Ascending aorta (tissue), 2 donors: Measurements from ENCODE around the gene CELA1. TPM values are rescaled to one million over a fixed set of nuclear protein-coding genes. Genes with fewer than 3 reads are reported as not detected.
A peak's percentile ranks its signal among the peaks of the same experiment; 100 is the strongest.

Experiments
- DNase-seq, 2 donors: peaks; one replicate each; pipeline ENCODE4 v3.0.0-alpha.2; 2019; ENCODE audit warnings: low spot score in 2 of 2
- H3K27ac ChIP-seq, 2 donors: fragments of 200-600 bp; sonication (generic); one replicate each; pipeline ENCODE4 v1.5.1; 2016 to 2017; ENCODE audit warnings: mild to moderate bottlenecking in 1 of 2
- H3K27me3 ChIP-seq: fragments of 200-600 bp; sonication (generic); one replicate; pipeline ENCODE4 v1.5.1; 2017
- H3K36me3 ChIP-seq, 2 donors: fragments of 200-600 bp; sonication (generic); one replicate each; pipeline ENCODE4 v1.5.1; 2016
- H3K4me1 ChIP-seq, 2 donors: fragments of 200-600 bp; sonication (generic); one replicate each; pipeline ENCODE4 v1.5.1; 2016 to 2017; ENCODE audit warnings: mild to moderate bottlenecking in 1 of 2
- H3K4me3 ChIP-seq, 2 donors: fragments of 200-600 bp; sonication (generic); one replicate each; pipeline ENCODE4 v1.5.1; 2016 to 2017; ENCODE audit warnings: mild to moderate bottlenecking in 1 of 2
- H3K9me3 ChIP-seq, 2 donors: fragments of 200-600 bp; sonication (generic); one replicate each; pipeline ENCODE4 v1.5.1; 2016
- CTCF ChIP-seq, 3 experiments: fragments of 200-600 bp in 2 of 3; fragments of 450-650 bp in 1 of 3; sonication (generic) in 2 of 3; IDR thresholded peaks; one replicate each; pipeline ENCODE4 v1.5.1; 2016 to 2019; ENCODE audit warnings: antibody characterized with exemption in 3 of 3, mild to moderate bottlenecking in 1 of 3, moderate library complexity in 1 of 3
- intact Hi-C: fragments of 100-400 bp; cut with DNase I; formaldehyde crosslinking; loops from one replicate; pipeline ENCODE4 v1.15.1; 2023
- total RNA-seq: library from RNA; depleted of rRNA; stranded (reverse); fragments of >200 nt; gene quantifications from one replicate; pipeline ENCODE4 v1.1.0, GENCODE V29; 2016

The CELA1 gene
- total RNA-seq, 1 donor from 2014 or later = not detected

- intact Hi-C loops = no loop called here
- no peak for TF ChIP-seq CTCF (IDR thresholded peaks at IDR 0.05)
- Histone ChIP-seq H3K36me3 (no peaks in the 10 kb centered on the region), H3K9me3 (no peaks in the 10 kb centered on the region), H3K4me3 (no peak overlapping the region), H3K27me3 (no peaks in the 10 kb centered on the region), H3K27ac (no peak overlapping the region), H3K4me1 (peaks cover 0 to 5% of the 10 kb centered on the region in 2 donors)
- DNase-seq = no peak
Observed at GRCh38 chr12:51373187-51373586, 26.7 kb upstream of the CELA1 start.

DNA sequence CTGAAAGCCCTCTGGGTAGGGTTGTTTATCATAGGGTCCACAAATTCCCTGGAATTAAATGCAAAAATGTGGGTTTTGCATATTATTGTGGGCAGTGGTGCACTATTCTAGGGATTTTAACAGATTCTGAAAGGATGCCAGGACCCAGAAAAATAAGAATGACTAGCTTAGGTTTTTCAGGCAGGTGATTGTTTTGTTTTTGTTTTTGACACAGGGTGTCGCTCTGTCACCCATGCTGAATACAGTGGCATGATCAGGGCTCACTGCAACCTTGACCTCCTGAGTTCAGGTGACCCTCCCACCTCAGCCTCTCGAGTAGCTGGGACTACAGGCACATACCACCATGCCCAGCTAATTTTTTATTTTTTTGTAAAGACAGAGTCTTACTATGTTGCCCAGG, 25.5 kb upstream of the CELA1 start:
- intact Hi-C loops = no loop called here
- TF ChIP-seq CTCF (IDR thresholded peaks at IDR 0.05) = no peak
- H3K4me3 ChIP-seq = no peak overlapping the region
- H3K27ac ChIP-seq = peak overlapping the region; percentile 54 to 67
- no peaks in the 10 kb centered on the region for H3K9me3 ChIP-seq
- no peaks in the 10 kb centered on the region for H3K27me3 ChIP-seq
- H3K36me3 ChIP-seq = no peaks in the 10 kb centered on the region
- H3K4me1 ChIP-seq = peaks cover 0 to 5% of the 10 kb centered on the region in 2 donors
- DNase-seq = no peak

- Histone ChIP-seq H3K27me3 (no peaks in the 10 kb centered on the region), H3K9me3 (no peaks in the 10 kb centered on the region), H3K27ac (peak overlapping the region; percentile 55 to 67), H3K36me3 (no peaks in the 10 kb centered on the region), H3K4me1 (peaks cover 0 to 5% of the 10 kb centered on the region in 2 donors), H3K4me3 (no peak overlapping the region)
- DNase-seq = peak; percentile 42 to 90
- no peak for TF ChIP-seq CTCF (IDR thresholded peaks at IDR 0.05)
- intact Hi-C loops = no loop called here
Observed at GRCh38 chr12:51371295-51371953, 24.9 kb upstream of the CELA1 start.

- no peak for TF ChIP-seq CTCF (IDR thresholded peaks at IDR 0.05)
- H3K27me3 ChIP-seq = no peaks in the 10 kb centered on the region
Observed at GRCh38 chr12:51370667-51371066, 24.2 kb upstream of the CELA1 start.

GRCh38 chr12:51369581-51369980, 23.1 kb upstream of the CELA1 start:
- TF ChIP-seq CTCF (IDR thresholded peaks at IDR 0.05) = no peak
- Histone ChIP-seq H3K27me3 (no peaks in the 10 kb centered on the region), H3K4me1 (peaks cover 0 to 5% of the 10 kb centered on the region in 2 donors), H3K9me3 (no peaks in the 10 kb centered on the region), H3K27ac (no peak overlapping the region), H3K4me3 (no peak overlapping the region), H3K36me3 (no peaks in the 10 kb centered on the region)
- DNase-seq = no peak
- intact Hi-C loops = no loop called here

More at GRCh38 chr12:51370667-51371066, 24.2 kb upstream of the CELA1 start:
- no peaks in the 10 kb centered on the region for H3K9me3 ChIP-seq
- intact Hi-C loops = no loop called here
- H3K4me1 ChIP-seq = peaks cover 0 to 5% of the 10 kb centered on the region in 2 donors
- no peak overlapping the region for H3K4me3 ChIP-seq
- H3K27ac ChIP-seq = peak overlapping the region in 1 of 2 donors; percentile 55
- DNase-seq = no peak
- H3K36me3 ChIP-seq = no peaks in the 10 kb centered on the region
